WTC11 (cell line): ENCODE results near the gene NEK10. TPM values are rescaled to one million over a fixed set of nuclear protein-coding genes. Genes with fewer than 3 reads are reported as not detected.

Experiments
- ATAC-seq: fragments of 200-7000 bp; cut with Tn5 transposase; 2 replicates; pipeline ENCODE4 v1.10.0; 2021; ENCODE audit warnings: mild to moderate bottlenecking, moderate library complexity
- CTCF ChIA-PET: fragments of 300-600 bp; sonication (Branson Sonifier 250); formaldehyde crosslinking; loops from one replicate; lab custom pipeline; 2021; ENCODE audit warnings: antibody characterized with exemption; lab: Charles Lee
- POLR2A ChIA-PET: fragments of 350-600 bp; sonication (Branson Sonifier 250); formaldehyde crosslinking; loops from one replicate; lab custom pipeline; 2021; ENCODE audit warnings: antibody characterized with exemption; lab: Charles Lee
- DNase-seq: peaks from one replicate; pipeline ENCODE4 v3.0.0; 2021; ENCODE audit warnings: low spot score
- H3K27ac Mint-ChIP-seq: 2 replicates; pipeline ENCODE4 v1.8.0; 2021; ENCODE audit warnings: mixed read lengths
- H3K27me3 Mint-ChIP-seq: 2 replicates; pipeline ENCODE4 v1.8.0; 2021; ENCODE audit warnings: low read depth, mild to moderate bottlenecking, moderate library complexity, mixed read lengths
- H3K36me3 Mint-ChIP-seq: 2 replicates; pipeline ENCODE4 v1.8.0; 2021; ENCODE audit warnings: mixed read lengths
- H3K4me1 Mint-ChIP-seq: 2 replicates; pipeline ENCODE4 v1.8.0; 2022; ENCODE audit warnings: mixed read lengths
- H3K4me3 Mint-ChIP-seq: 2 replicates; pipeline ENCODE4 v1.8.0; 2021; ENCODE audit warnings: mild to moderate bottlenecking, moderate library complexity, mixed read lengths
- H3K9me3 Mint-ChIP-seq: 2 replicates; pipeline ENCODE4 v1.8.0; 2021; ENCODE audit warnings: mixed read lengths
- CREB1 ChIP-seq: sonication (generic); formaldehyde crosslinking; IDR thresholded peaks from 2 replicates; pipeline ENCODE4 v1.8.0; 2023; ENCODE audit warnings: mild to moderate bottlenecking, missing genetic modification reagents
- ETV6 ChIP-seq: sonication (generic); formaldehyde crosslinking; IDR thresholded peaks from 2 replicates; pipeline ENCODE4 v1.8.1; 2022; ENCODE audit warnings: mild to moderate bottlenecking, missing genetic modification reagents
- HMGA2 ChIP-seq: fragments of 250-450 bp; sonication (Bioruptor Pico); IDR thresholded peaks from 2 replicates; pipeline ENCODE4 v1.4.0; 2021; ENCODE audit warnings: mild to moderate bottlenecking, moderate library complexity
- JAZF1 ChIP-seq: fragments of 250-450 bp; sonication (Bioruptor Pico); IDR thresholded peaks from 2 replicates; pipeline ENCODE4 v1.9.0; 2021; ENCODE audit warnings: moderate library complexity, mild to moderate bottlenecking, inconsistent platforms
- NFATC4 ChIP-seq: fragments of 250-450 bp; sonication (Bioruptor Pico); IDR thresholded peaks from 2 replicates; pipeline ENCODE4 v1.9.0; 2021; ENCODE audit warnings: mild to moderate bottlenecking
- NR1H2 ChIP-seq: sonication (generic); formaldehyde crosslinking; IDR thresholded peaks from 2 replicates; pipeline ENCODE4 v1.9.0; 2021; ENCODE audit warnings: mild to moderate bottlenecking, moderate library complexity, missing genetic modification reagents
- NR3C1 ChIP-seq: sonication (generic); formaldehyde crosslinking; conservative IDR thresholded peaks from 2 replicates; pipeline ENCODE4 v1.8.1; 2023; ENCODE audit warnings: low read depth, mild to moderate bottlenecking, missing genetic modification reagents
- RORB ChIP-seq: fragments of 250-450 bp; sonication (Bioruptor Pico); IDR thresholded peaks from 2 replicates; pipeline ENCODE4 v1.9.0; 2021; ENCODE audit warnings: mild to moderate bottlenecking
- SOX15 ChIP-seq: fragments of 250-450 bp; sonication (Bioruptor Pico); IDR thresholded peaks from 2 replicates; pipeline ENCODE4 v1.9.0; 2021; ENCODE audit warnings: mild to moderate bottlenecking
- TEAD1 ChIP-seq: sonication (generic); formaldehyde crosslinking; IDR thresholded peaks from 2 replicates; pipeline ENCODE4 v1.8.0; 2022; ENCODE audit warnings: mild to moderate bottlenecking, missing genetic modification reagents
- ZNF416 ChIP-seq: fragments of 250-450 bp; sonication (Bioruptor Pico); IDR thresholded peaks from 2 replicates; pipeline ENCODE4 v1.9.0; 2021; ENCODE audit warnings: mild to moderate bottlenecking, inconsistent platforms
- total RNA-seq: library from RNA; stranded (reverse); gene quantifications from 3 replicates; pipeline ENCODE4 v1.2.3, GENCODE V29; 2021
- TF ChIP-seq, protein P1 (sequence below): fragments of 250-450 bp; sonication (Bioruptor Pico); IDR thresholded peaks from 2 replicates; pipeline ENCODE4 v1.9.0; 2021; ENCODE audit warnings: mild to moderate bottlenecking
- TF ChIP-seq, protein P2 (sequence below): fragments of 200-600 bp; IDR thresholded peaks from 2 replicates; pipeline ENCODE4 v1.8.0; 2022; ENCODE audit warnings: antibody characterized with exemption
- TF ChIP-seq, protein P3 (sequence below): sonication (generic); formaldehyde crosslinking; IDR thresholded peaks from 2 replicates; pipeline ENCODE4 v1.8.1; 2022; ENCODE audit warnings: low read depth, missing genetic modification reagents, borderline replicate concordance
- TF ChIP-seq, protein P4 (sequence below): sonication (generic); formaldehyde crosslinking; IDR thresholded peaks from 2 replicates; pipeline ENCODE4 v1.8.1; 2022; ENCODE audit warnings: mild to moderate bottlenecking, moderate library complexity, missing genetic modification reagents
- TF ChIP-seq, protein P5 (sequence below): sonication (generic); formaldehyde crosslinking; IDR thresholded peaks from 2 replicates; pipeline ENCODE4 v1.8.0; 2022; ENCODE audit warnings: mild to moderate bottlenecking, missing genetic modification reagents
- TF ChIP-seq, protein P6 (sequence below): sonication (generic); formaldehyde crosslinking; IDR thresholded peaks from 2 replicates; pipeline ENCODE4 v1.8.1; 2023; ENCODE audit warnings: mild to moderate bottlenecking, missing genetic modification reagents

The NEK10 gene
- total RNA-seq, 1 experiment from 2014 or later, result 0.37 TPM

DNA sequence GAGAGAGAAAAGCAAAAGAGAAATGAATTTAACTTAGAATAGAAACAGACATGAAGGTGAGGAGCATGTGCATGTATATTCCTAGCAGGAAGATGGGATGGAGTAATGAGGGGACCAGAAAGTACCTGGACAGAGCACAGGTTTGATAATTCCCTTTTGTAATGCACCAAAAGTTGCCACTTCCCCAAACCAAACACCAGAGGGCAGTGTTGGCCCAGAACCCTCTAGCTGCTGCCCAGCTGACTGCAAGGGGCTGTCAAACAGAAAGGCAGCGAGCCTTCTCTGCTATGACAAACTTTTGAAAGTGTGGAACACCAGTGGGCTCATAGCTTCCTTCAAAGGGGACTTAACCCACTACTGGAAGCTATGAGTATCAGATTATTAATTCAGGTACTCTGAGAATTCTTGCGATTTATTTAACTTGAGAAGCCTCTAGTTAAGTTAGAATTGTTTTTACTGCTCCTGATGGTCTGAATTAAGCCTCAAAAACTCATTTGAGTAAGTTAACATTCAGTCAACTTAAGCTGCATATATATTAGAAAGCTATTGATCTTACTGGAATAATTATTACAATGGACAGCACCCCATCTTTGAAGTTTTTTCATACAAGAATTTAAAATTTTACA, 234.9 kb downstream of the NEK10 start:
- CTCF ChIA-PET, result interaction anchor here (1.0 to 3.1 kb wide), 10 partner anchors 9 to 220 kb away, joined by 3 to 30 read pairs (median 4); no protein-coding TSS in a partner anchor
- POLR2A ChIA-PET, result no interaction called here
- Mint-ChIP-seq H3K27ac (no peak overlapping the region), H3K36me3 (no peaks in the 10 kb centered on the region), H3K4me1 (no peaks in the 10 kb centered on the region), H3K9me3 (peaks cover 3% of the 10 kb centered on the region), H3K27me3 (no peaks in the 10 kb centered on the region), H3K4me3 (no peak overlapping the region)
- ATAC-seq (peak; percentile 94), DNase-seq (peak; percentile 76)
- TF ChIP-seq, protein P1, sequence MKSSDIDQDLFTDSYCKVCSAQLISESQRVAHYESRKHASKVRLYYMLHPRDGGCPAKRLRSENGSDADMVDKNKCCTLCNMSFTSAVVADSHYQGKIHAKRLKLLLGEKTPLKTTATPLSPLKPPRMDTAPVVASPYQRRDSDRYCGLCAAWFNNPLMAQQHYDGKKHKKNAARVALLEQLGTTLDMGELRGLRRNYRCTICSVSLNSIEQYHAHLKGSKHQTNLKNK (CRISPR knock-in tag), result no peak
- TF ChIP-seq, protein P2, sequence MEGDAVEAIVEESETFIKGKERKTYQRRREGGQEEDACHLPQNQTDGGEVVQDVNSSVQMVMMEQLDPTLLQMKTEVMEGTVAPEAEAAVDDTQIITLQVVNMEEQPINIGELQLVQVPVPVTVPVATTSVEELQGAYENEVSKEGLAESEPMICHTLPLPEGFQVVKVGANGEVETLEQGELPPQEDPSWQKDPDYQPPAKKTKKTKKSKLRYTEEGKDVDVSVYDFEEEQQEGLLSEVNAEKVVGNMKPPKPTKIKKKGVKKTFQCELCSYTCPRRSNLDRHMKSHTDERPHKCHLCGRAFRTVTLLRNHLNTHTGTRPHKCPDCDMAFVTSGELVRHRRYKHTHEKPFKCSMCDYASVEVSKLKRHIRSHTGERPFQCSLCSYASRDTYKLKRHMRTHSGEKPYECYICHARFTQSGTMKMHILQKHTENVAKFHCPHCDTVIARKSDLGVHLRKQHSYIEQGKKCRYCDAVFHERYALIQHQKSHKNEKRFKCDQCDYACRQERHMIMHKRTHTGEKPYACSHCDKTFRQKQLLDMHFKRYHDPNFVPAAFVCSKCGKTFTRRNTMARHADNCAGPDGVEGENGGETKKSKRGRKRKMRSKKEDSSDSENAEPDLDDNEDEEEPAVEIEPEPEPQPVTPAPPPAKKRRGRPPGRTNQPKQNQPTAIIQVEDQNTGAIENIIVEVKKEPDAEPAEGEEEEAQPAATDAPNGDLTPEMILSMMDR, result peak; percentile 74
- TF ChIP-seq ZNF416 (no peak), JAZF1 (CRISPR knock-in tag) (no peak)
- TF ChIP-seq, protein P3, sequence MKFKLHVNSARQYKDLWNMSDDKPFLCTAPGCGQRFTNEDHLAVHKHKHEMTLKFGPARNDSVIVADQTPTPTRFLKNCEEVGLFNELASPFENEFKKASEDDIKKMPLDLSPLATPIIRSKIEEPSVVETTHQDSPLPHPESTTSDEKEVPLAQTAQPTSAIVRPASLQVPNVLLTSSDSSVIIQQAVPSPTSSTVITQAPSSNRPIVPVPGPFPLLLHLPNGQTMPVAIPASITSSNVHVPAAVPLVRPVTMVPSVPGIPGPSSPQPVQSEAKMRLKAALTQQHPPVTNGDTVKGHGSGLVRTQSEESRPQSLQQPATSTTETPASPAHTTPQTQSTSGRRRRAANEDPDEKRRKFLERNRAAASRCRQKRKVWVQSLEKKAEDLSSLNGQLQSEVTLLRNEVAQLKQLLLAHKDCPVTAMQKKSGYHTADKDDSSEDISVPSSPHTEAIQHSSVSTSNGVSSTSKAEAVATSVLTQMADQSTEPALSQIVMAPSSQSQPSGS (CRISPR knock-in tag), result no peak

DNA sequence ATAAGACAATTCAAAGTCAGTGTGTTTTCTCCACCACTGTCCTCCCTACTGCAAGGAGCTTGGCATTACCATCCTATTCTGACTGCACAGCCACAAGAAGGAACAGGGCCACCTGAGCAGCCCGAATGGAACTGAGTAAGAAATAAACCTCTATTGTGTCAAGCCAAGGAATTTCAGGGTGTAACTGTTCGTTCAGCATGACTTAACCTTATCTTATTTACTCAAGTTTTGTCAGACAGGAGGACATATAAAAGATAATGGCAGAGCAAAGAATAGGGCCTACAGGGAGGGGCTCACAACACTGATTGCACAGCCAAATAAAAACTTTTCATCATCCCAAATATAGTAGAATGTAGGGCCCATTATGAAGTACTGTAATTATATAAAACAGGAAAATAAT, 236.1 kb downstream of the NEK10 start:
- Mint-ChIP-seq H3K9me3 (peaks cover 3% of the 10 kb centered on the region), H3K4me3 (no peak overlapping the region), H3K27me3 (no peaks in the 10 kb centered on the region), H3K36me3 (no peaks in the 10 kb centered on the region), H3K4me1 (no peaks in the 10 kb centered on the region), H3K27ac (no peak overlapping the region)
- ATAC-seq (no peak), DNase-seq (no peak)
- POLR2A ChIA-PET, result no interaction called here
- CTCF ChIA-PET, result interaction anchor here (1.6 to 3.1 kb wide), 2 partner anchors 96 to 121 kb away, joined by 10 to 30 read pairs; no protein-coding TSS in a partner anchor
- TF ChIP-seq RORB (CRISPR knock-in tag), result no peak
- TF ChIP-seq, protein P1 (CRISPR knock-in tag), result no peak
- TF ChIP-seq, protein P4, sequence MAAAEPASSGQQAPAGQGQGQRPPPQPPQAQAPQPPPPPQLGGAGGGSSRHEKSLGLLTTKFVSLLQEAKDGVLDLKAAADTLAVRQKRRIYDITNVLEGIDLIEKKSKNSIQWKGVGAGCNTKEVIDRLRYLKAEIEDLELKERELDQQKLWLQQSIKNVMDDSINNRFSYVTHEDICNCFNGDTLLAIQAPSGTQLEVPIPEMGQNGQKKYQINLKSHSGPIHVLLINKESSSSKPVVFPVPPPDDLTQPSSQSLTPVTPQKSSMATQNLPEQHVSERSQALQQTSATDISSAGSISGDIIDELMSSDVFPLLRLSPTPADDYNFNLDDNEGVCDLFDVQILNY (CRISPR knock-in tag), result no peak
- TF ChIP-seq ETV6 (CRISPR knock-in tag), result no peak
- TF ChIP-seq, protein P5, sequence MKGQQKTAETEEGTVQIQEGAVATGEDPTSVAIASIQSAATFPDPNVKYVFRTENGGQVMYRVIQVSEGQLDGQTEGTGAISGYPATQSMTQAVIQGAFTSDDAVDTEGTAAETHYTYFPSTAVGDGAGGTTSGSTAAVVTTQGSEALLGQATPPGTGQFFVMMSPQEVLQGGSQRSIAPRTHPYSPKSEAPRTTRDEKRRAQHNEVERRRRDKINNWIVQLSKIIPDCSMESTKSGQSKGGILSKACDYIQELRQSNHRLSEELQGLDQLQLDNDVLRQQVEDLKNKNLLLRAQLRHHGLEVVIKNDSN, result no peak
- TF ChIP-seq, protein P6, sequence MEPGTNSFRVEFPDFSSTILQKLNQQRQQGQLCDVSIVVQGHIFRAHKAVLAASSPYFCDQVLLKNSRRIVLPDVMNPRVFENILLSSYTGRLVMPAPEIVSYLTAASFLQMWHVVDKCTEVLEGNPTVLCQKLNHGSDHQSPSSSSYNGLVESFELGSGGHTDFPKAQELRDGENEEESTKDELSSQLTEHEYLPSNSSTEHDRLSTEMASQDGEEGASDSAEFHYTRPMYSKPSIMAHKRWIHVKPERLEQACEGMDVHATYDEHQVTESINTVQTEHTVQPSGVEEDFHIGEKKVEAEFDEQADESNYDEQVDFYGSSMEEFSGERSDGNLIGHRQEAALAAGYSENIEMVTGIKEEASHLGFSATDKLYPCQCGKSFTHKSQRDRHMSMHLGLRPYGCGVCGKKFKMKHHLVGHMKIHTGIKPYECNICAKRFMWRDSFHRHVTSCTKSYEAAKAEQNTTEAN (CRISPR knock-in tag), result no peak
- TF ChIP-seq NR1H2 (CRISPR knock-in tag), result no peak
- TF ChIP-seq NR3C1 (CRISPR knock-in tag), result no peak
- no peak for TF ChIP-seq NFATC4 (CRISPR knock-in tag)
- TF ChIP-seq CREB1 (CRISPR knock-in tag), result no peak
- no peak for TF ChIP-seq TEAD1
- TF ChIP-seq SOX15 (CRISPR knock-in tag), result no peak
- TF ChIP-seq HMGA2 (CRISPR knock-in tag), result no peak
